ENCODE results near the gene TOMM40. TPM values are rescaled to one million over a fixed set of nuclear protein-coding genes. Genes with fewer than 3 reads are reported as not detected.
A peak's percentile ranks its signal among the peaks of the same experiment; 100 is the strongest.

TOMM40 gene
- total and polyA plus RNA-seq, 2 of the 13 experiments (the other 11 are each of a cell fraction or from before 2014, with no cell fraction given) = 72.0 to 110 TPM

DNA sequence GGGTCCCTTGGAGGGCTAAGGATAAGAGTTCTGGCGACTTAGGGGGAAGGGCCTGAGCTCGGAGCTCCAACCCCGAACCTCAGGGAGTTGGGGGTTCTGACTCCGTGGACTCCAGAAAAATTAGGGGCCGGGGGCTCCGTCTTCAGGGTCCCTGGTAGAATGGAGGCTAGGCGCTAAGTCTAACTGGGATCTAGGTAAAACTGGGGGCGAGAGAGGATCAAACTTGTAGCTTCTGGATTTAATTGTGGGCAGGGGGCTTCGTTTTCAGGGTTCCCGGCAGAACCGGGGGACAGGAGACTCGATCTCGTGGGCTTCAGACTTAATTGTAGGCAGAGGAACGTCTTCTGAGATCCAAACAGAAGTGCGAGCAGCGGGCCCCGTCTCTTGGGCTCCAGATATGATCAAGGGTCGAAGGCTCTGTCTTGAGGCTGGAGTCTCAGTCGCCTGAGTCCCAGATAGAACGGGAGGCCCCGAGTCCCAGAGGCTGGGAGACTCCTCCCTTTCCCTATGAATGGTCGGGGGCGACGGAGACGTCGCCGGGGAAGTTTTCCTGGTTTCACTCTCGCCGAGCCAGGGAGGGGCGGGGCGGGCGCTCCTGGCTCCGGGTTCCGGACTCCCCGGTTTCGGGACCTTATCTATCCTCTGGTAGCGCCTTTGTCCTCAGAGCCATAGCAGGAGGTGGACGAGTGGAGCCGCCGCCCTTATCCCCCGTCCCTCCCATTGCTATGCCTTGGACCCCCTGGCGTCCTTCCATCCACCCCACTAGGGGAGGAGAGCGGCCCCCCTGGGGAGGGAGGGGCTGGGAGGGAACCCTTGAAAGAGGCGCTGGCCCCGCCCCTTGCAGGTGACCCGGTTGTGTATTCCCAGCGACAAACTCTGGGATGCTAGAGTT lies 43.7 kb upstream of the TOMM40 start (continued):
- TF ChIP-seq, protein P1, sequence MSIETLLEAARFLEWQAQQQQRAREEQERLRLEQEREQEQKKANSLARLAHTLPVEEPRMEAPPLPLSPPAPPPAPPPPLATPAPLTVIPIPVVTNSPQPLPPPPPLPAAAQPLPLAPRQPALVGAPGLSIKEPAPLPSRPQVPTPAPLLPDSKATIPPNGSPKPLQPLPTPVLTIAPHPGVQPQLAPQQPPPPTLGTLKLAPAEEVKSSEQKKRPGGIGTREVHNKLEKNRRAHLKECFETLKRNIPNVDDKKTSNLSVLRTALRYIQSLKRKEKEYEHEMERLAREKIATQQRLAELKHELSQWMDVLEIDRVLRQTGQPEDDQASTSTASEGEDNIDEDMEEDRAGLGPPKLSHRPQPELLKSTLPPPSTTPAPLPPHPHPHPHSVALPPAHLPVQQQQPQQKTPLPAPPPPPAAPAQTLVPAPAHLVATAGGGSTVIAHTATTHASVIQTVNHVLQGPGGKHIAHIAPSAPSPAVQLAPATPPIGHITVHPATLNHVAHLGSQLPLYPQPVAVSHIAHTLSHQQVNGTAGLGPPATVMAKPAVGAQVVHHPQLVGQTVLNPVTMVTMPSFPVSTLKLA (IDR thresholded peaks at IDR 0.05) = no peak
- TF ChIP-seq, protein P2, sequence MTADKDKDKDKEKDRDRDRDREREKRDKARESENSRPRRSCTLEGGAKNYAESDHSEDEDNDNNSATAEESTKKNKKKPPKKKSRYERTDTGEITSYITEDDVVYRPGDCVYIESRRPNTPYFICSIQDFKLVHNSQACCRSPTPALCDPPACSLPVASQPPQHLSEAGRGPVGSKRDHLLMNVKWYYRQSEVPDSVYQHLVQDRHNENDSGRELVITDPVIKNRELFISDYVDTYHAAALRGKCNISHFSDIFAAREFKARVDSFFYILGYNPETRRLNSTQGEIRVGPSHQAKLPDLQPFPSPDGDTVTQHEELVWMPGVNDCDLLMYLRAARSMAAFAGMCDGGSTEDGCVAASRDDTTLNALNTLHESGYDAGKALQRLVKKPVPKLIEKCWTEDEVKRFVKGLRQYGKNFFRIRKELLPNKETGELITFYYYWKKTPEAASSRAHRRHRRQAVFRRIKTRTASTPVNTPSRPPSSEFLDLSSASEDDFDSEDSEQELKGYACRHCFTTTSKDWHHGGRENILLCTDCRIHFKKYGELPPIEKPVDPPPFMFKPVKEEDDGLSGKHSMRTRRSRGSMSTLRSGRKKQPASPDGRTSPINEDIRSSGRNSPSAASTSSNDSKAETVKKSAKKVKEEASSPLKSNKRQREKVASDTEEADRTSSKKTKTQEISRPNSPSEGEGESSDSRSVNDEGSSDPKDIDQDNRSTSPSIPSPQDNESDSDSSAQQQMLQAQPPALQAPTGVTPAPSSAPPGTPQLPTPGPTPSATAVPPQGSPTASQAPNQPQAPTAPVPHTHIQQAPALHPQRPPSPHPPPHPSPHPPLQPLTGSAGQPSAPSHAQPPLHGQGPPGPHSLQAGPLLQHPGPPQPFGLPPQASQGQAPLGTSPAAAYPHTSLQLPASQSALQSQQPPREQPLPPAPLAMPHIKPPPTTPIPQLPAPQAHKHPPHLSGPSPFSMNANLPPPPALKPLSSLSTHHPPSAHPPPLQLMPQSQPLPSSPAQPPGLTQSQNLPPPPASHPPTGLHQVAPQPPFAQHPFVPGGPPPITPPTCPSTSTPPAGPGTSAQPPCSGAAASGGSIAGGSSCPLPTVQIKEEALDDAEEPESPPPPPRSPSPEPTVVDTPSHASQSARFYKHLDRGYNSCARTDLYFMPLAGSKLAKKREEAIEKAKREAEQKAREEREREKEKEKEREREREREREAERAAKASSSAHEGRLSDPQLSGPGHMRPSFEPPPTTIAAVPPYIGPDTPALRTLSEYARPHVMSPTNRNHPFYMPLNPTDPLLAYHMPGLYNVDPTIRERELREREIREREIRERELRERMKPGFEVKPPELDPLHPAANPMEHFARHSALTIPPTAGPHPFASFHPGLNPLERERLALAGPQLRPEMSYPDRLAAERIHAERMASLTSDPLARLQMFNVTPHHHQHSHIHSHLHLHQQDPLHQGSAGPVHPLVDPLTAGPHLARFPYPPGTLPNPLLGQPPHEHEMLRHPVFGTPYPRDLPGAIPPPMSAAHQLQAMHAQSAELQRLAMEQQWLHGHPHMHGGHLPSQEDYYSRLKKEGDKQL (CRISPR knock-in tag; IDR thresholded peaks at IDR 0.05; ENCODE audit: low read depth) = no peak
- TF ChIP-seq, protein P3, sequence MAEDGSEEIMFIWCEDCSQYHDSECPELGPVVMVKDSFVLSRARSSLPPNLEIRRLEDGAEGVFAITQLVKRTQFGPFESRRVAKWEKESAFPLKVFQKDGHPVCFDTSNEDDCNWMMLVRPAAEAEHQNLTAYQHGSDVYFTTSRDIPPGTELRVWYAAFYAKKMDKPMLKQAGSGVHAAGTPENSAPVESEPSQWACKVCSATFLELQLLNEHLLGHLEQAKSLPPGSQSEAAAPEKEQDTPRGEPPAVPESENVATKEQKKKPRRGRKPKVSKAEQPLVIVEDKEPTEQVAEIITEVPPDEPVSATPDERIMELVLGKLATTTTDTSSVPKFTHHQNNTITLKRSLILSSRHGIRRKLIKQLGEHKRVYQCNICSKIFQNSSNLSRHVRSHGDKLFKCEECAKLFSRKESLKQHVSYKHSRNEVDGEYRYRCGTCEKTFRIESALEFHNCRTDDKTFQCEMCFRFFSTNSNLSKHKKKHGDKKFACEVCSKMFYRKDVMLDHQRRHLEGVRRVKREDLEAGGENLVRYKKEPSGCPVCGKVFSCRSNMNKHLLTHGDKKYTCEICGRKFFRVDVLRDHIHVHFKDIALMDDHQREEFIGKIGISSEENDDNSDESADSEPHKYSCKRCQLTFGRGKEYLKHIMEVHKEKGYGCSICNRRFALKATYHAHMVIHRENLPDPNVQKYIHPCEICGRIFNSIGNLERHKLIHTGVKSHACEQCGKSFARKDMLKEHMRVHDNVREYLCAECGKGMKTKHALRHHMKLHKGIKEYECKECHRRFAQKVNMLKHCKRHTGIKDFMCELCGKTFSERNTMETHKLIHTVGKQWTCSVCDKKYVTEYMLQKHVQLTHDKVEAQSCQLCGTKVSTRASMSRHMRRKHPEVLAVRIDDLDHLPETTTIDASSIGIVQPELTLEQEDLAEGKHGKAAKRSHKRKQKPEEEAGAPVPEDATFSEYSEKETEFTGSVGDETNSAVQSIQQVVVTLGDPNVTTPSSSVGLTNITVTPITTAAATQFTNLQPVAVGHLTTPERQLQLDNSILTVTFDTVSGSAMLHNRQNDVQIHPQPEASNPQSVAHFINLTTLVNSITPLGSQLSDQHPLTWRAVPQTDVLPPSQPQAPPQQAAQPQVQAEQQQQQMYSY (CRISPR knock-in tag; IDR thresholded peaks at IDR 0.05) = peak; percentile 65
- TF ChIP-seq ZNF263 (CRISPR knock-in tag; IDR thresholded peaks at IDR 0.05) (peak; percentile 68), ARHGAP35 (CRISPR knock-in tag; IDR thresholded peaks at IDR 0.05; ENCODE audit: borderline replicate concordance) (no peak; the same call in 1 of the 2 replicates), ELF1 (CRISPR knock-in tag; IDR thresholded peaks at IDR 0.05) (0 out of 2 replicates have a peak, but pooled peaks have one; percentile 8), SOX5 (CRISPR knock-in tag; IDR thresholded peaks at IDR 0.05; ENCODE audit: borderline replicate concordance) (no peak), SAP130 (CRISPR knock-in tag; IDR thresholded peaks at IDR 0.05; ENCODE audit: low read depth) (peak; percentile 79)

Data from HepG2 (cell line).